Neuron (in vitro differentiated cells): Measurements from ENCODE around the gene NUDT6.
"Not testable (repeated sequence)": the region's sequence is repeated elsewhere in the genome, so short reads cannot be mapped to it uniquely, and the experiment has no call there.

Source experiments
- H2AFZ ChIP-seq: one replicate; pipeline ENCODE4 v1.6.1; 2013; ENCODE audit warnings: low read depth, mild to moderate bottlenecking, inconsistent platforms, low read length, moderate library complexity
- H3K27me3 ChIP-seq: one replicate; pipeline ENCODE4 v1.6.1; 2013; ENCODE audit warnings: low read length; ENCODE audit not compliant: insufficient read depth
- H3K36me3 ChIP-seq: one replicate; pipeline ENCODE4 v1.6.1; 2013; ENCODE audit warnings: low read length; ENCODE audit not compliant: insufficient read depth
- H3K4me1 ChIP-seq: one replicate; pipeline ENCODE4 v1.6.1; 2013; ENCODE audit warnings: low read length; ENCODE audit not compliant: insufficient read depth
- H3K4me3 ChIP-seq: 2 replicates; pipeline ENCODE4 v1.5.1; 2013; ENCODE audit warnings: mild to moderate bottlenecking, low read length, moderate library complexity
- H3K9me3 ChIP-seq: one replicate; pipeline ENCODE4 v1.6.1; 2013; ENCODE audit warnings: low read length

NUDT6 gene

GRCh38 chr4:122855353-122855890, 67.0 kb downstream of the NUDT6 start:
- Histone ChIP-seq H2AFZ (no peak overlapping the region), H3K27me3 (no peaks in the 10 kb centered on the region), H3K36me3 (no peaks in the 10 kb centered on the region), H3K4me3 (no peak overlapping the region), H3K9me3 (no peaks in the 10 kb centered on the region), H3K4me1 (no peaks in the 10 kb centered on the region)

DNA sequence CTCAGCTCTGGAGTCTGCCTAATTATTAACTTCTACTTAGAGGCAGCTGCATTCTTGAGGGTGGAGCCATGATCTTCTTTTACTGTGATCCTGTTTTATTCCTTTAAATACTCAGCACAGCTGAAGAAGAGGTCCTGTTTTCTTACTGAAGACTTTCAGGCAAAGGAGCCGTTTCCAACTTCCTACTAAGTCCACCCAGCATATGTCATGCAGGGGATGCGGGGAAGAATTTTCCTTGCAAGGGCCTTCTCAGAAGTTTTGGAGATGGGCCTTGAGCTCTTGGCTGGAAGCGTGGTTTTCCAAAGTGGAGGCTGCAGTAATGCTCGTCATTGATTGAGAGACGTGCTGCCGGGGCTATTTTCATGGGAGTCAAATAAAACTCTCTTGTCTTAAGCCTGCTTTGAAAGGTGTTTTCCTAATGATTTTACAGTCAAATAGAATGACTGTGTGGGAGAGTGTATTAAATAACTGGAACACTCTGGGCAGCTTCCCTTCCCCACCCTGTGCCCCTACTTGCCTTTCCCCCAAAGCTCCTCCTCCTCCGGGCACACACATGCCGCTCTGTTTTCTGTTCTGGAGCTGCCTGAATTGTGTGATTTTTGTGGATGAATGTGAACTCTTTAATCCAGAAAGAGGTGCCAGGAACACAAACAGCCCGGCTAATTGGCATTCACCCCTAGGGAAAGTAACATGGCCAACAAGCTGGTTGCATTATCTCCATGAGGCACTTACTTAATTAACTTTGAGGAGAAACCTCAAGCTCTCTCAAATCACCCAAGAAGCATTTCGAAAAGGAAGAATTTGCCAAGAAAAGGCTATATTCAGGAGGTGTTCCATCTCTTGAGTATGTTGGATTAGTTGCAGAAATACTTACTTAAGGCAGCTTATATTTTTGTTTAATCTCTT, 67.7 kb downstream of the NUDT6 start:
- no peak overlapping the region for H3K4me3 ChIP-seq
- H3K4me1 ChIP-seq, result no peaks in the 10 kb centered on the region

DNA sequence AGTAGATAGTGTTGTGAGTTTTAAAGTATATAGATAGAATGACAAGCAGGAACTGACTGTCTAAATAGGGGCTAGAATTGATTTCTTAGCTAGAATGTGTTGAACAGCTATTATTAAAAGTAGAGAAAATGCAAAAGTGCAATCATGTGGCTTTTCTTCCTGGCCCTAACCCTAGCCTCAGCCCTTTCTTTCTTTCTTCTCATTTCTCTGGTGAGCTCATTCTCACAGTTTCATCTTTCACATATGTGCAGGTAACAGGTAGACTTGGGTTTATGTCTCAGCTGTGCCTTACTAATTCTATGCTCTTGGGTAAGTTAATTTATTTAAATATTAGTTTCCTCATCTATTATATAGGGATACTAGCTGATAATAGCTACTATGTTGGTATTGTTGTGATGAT, 70.8 kb downstream of the NUDT6 start:
- peaks cover 7% of the 10 kb centered on the region for H3K9me3 ChIP-seq
- no peaks in the 10 kb centered on the region for H3K4me1 ChIP-seq
- no peaks in the 10 kb centered on the region for H3K27me3 ChIP-seq
- no peak overlapping the region for H2AFZ ChIP-seq
- H3K4me3 ChIP-seq, result no peak overlapping the region
- H3K36me3 ChIP-seq, result no peaks in the 10 kb centered on the region

More for the DNA sequence above, 67.7 kb downstream of the NUDT6 start:
- no peak overlapping the region for H2AFZ ChIP-seq
- no peaks in the 10 kb centered on the region for H3K9me3 ChIP-seq
- H3K36me3 ChIP-seq, result no peaks in the 10 kb centered on the region
- no peaks in the 10 kb centered on the region for H3K27me3 ChIP-seq

- H3K4me1 ChIP-seq, H3K27me3 ChIP-seq, H3K9me3 ChIP-seq, H2AFZ ChIP-seq, H3K4me3 ChIP-seq, H3K36me3 ChIP-seq: not testable (repeated sequence)
Measured at GRCh38 chr4:122849789-122850188, 72.6 kb downstream of the NUDT6 start.

- no peaks in the 10 kb centered on the region for H3K4me1 ChIP-seq
- H3K9me3 ChIP-seq, result peaks cover 7% of the 10 kb centered on the region
- H3K36me3 ChIP-seq, result no peaks in the 10 kb centered on the region
- H3K4me3 ChIP-seq, result no peak overlapping the region
- no peak overlapping the region for H2AFZ ChIP-seq
- H3K27me3 ChIP-seq, result no peaks in the 10 kb centered on the region
Measured at GRCh38 chr4:122847931-122848330, 74.5 kb downstream of the NUDT6 start.

GRCh38 chr4:122845760-122846159, 76.6 kb downstream of the NUDT6 start:
- Histone ChIP-seq H3K4me1 (no peaks in the 10 kb centered on the region), H3K27me3 (no peaks in the 10 kb centered on the region), H3K36me3 (no peaks in the 10 kb centered on the region), H3K9me3 (peaks cover 7% of the 10 kb centered on the region), H3K4me3 (no peak overlapping the region), H2AFZ (no peak overlapping the region)

- Histone ChIP-seq H3K36me3 (peaks cover 4% of the 10 kb centered on the region), H3K4me3 (no peak overlapping the region), H3K27me3 (no peaks in the 10 kb centered on the region), H3K9me3 (peaks cover 7% of the 10 kb centered on the region), H2AFZ (no peak overlapping the region), H3K4me1 (no peaks in the 10 kb centered on the region)
Measured at GRCh38 chr4:122845066-122845465, 77.3 kb downstream of the NUDT6 start.

DNA sequence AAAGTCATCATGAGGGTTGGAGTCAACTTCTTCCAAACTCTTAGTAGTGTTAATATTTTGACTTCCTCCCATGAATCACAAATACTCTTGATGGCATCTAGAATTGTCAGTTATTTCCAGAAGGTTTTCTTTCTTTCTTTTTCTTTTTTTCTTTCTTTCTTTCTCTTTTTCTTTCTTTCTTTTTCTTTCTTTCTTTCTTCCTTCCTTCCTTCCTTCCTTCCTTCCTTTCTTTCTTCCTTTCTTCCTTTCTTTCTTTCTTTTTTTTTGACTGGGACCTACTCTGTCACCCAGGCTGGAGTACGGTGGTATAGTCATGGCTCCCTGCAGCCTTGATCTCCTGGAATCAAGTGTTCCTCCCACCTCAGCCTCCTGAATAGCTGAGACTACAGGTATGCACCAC, 78.0 kb downstream of the NUDT6 start:
- H3K27me3 ChIP-seq, H3K36me3 ChIP-seq, H3K4me1 ChIP-seq, H3K4me3 ChIP-seq, H3K9me3 ChIP-seq, H2AFZ ChIP-seq: not testable (repeated sequence)

- H3K4me1 ChIP-seq, result no peaks in the 10 kb centered on the region
- peaks cover 13% of the 10 kb centered on the region for H3K36me3 ChIP-seq
- H3K9me3 ChIP-seq, result peaks cover 7% of the 10 kb centered on the region
- no peak overlapping the region for H3K4me3 ChIP-seq
- H3K27me3 ChIP-seq, result no peaks in the 10 kb centered on the region
- no peak overlapping the region for H2AFZ ChIP-seq
Measured at GRCh38 chr4:122842984-122843531, 79.3 kb downstream of the NUDT6 start.
